ENCODE data around the gene INTS1.

The INTS1 gene

DNA sequence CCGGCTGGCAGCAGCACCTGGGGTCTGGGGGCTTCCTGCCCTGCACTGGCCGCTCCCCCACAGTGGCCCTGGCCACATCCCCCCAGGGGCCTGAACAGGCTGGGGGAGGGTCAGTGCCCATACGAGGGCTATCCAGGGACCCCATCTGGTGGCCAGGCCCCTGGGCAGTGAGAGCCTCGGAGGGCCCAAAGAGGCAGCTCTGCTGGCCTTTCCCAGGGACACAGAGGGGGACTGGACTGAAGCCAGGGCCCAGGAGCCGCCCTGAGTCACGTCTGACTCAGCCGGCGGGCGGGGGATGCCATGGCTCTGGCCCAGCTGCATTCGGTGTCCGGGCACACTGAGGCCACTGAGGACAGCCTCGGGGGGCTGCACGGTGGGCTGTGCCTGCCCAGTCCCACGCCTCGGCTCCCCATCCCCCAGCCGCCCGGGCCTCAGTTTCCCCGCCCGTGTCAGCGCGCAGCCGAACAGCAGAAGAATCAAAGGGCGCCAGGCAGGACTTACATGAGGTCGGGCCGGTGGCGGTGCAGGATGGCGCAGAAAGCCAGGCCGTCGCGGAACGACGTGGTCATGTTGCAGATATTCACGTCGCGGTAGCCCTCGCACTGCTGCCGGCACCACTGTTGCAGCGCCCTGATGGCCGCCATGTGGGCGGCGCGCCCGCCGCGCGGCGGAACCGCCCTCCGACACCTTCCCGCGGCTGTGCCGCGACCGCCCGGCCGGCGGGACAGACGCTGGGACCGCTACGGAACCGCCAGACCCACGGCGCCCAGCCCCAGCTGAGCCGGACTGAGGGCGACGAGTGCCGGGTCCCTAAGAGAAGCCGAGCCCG is 45.3 kb downstream of the INTS1 start, which contains the start of gene MICALL2:
Gene MICALL2, minus strand, starts transcription at position 788 of the 829 bp plus-strand sequence. Its CDS starts 144 bp downstream, at position 644.
- no peaks in the 10 kb centered on the region for H3K36me3 ChIP-seq (replicated peaks)
- H3K4me1 ChIP-seq, result peaks cover 3% of the 10 kb centered on the region; the same call in 1 of the 2 replicates
- DNase-seq (ENCODE audit: low spot score in 2 of 2), result peak in 1 of 2 experiments; percentile 40
- no peaks in the 10 kb centered on the region for H3K27me3 ChIP-seq (ENCODE audit: low read depth)
- no peaks in the 10 kb centered on the region for H3K9me3 ChIP-seq
- in situ Hi-C loops (cut with MboI; ENCODE audit: low sequenced_read_pairs), result no loop called here
- H3K4me3 ChIP-seq, result peak within 1 kb of the TSS; percentile 42

DNA sequence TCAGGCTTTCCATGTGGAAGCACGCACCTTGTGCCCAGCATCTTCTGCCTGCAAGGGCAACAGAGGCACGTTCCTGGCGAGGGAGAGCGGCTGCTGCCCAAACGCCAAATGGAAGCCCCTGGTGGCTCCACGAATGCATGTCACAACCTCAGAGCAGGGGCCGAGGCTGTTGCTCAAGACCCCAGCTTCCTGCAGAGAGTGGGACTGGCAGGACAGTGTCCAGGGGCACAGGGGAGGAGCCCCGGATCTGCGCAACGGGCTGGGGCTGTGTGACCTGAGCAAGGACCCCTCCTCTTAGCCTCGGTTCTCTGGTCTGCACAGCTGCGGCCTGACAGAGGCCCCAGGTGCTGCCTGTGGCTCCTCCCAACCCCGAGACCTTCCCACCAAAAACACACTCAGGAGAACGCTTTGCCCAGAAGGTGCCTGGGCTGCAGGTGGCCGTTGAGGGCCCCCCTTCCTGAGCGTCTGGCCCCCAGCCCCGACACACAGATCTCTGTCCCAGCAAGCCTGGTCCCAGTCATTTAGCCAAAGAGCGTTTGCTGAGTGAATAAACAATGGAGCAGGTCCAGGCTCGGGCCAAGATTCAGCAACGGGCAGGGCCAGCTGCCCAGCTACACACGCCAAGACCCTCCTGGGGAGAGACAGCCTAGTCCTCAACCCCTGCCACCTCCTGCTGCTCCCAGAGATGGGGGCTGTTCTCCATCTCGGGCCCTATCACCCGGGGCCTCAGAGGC is 46.1 kb downstream of the INTS1 start:
- Histone ChIP-seq H3K9me3 (no peaks in the 10 kb centered on the region), H3K36me3 (replicated peaks) (no peaks in the 10 kb centered on the region), H3K4me3 (peak overlapping the region; percentile 42), H3K27me3 (ENCODE audit: low read depth) (no peaks in the 10 kb centered on the region), H3K4me1 (peaks cover 3% of the 10 kb centered on the region; the same call in 1 of the 2 replicates)
- in situ Hi-C loops (cut with MboI; ENCODE audit: low sequenced_read_pairs), result no loop called here
- DNase-seq (ENCODE audit: low spot score in 2 of 2), result no peak

DNA sequence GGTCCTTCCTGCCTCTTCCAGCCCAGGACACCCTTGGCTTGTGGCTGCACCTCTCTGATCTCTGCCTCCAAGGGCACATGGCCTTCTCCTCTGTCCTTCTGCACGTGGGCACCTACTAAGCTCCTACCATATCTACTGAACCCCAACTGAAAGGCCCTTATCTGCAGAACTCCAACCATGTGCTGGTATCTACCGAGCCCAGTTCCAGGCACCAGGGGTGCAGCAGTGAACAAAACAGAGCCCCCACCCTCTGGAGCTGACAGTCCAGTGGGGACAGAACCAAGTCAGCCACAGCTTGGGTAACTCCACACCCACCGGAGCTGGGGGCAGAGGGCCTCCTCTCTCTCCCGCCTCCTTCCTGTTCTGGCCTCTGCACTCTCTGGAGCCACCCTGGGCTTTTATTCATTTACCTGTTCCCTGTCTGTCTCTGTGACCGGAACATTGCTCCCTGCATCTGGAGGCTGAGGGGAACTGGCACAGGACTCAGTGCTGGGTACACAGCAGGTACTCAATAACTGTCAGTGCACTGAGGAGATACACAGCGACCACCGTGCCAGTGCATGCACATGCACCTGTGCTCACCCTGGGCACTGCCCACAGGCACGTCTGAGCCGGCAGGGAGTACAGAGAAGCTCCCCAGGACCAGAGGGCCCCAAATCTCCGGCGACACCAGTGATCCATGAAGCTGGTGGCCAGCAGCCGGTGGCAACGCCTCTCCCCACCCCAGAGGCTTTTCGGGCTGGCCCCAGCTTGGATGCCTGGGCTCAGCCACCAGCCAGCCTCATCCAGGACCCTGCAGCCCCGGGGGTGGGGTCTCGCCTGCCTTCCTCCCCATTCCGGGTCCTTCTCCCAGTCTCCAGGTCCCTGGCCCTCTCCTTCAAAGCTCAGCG is 46.9 kb downstream of the INTS1 start:
- no peak for DNase-seq (ENCODE audit: low spot score in 2 of 2)
- H3K27me3 ChIP-seq (ENCODE audit: low read depth), result no peaks in the 10 kb centered on the region
- H3K4me1 ChIP-seq, result peaks cover 3% of the 10 kb centered on the region; the same call in 1 of the 2 replicates
- no peaks in the 10 kb centered on the region for H3K36me3 ChIP-seq (replicated peaks)
- H3K4me3 ChIP-seq, result no peak overlapping the region
- in situ Hi-C loops (cut with MboI; ENCODE audit: low sequenced_read_pairs), result no loop called here
- H3K9me3 ChIP-seq, result no peaks in the 10 kb centered on the region

DNA sequence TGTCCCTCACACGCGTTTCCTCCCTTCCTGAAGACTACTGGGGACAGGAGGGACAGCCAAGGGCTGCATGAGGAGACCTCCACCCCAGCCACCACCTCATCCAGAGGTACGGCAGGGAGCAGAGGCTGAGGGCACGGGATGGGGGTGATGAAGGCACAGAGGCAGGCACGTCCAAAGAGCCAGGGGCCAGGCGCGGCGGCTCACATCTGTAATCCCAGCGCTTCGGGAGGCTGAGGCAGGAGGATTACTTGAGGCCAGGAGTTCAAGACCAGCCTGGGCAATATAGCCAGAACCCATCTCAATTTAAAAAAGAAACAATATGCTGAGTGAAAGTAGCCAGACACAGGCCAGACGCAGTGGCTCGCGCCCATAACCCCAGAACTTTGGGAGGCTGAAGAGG is 48.2 kb downstream of the INTS1 start:
- Histone ChIP-seq H3K9me3 (no peaks in the 10 kb centered on the region), H3K4me3 (no peak overlapping the region), H3K27me3 (ENCODE audit: low read depth) (no peaks in the 10 kb centered on the region), H3K36me3 (replicated peaks) (no peaks in the 10 kb centered on the region), H3K4me1 (peaks cover 3% of the 10 kb centered on the region; the same call in 1 of the 2 replicates)
- no peak for DNase-seq (ENCODE audit: low spot score in 2 of 2)
- in situ Hi-C loops (cut with MboI; ENCODE audit: low sequenced_read_pairs), result no loop called here

DNA sequence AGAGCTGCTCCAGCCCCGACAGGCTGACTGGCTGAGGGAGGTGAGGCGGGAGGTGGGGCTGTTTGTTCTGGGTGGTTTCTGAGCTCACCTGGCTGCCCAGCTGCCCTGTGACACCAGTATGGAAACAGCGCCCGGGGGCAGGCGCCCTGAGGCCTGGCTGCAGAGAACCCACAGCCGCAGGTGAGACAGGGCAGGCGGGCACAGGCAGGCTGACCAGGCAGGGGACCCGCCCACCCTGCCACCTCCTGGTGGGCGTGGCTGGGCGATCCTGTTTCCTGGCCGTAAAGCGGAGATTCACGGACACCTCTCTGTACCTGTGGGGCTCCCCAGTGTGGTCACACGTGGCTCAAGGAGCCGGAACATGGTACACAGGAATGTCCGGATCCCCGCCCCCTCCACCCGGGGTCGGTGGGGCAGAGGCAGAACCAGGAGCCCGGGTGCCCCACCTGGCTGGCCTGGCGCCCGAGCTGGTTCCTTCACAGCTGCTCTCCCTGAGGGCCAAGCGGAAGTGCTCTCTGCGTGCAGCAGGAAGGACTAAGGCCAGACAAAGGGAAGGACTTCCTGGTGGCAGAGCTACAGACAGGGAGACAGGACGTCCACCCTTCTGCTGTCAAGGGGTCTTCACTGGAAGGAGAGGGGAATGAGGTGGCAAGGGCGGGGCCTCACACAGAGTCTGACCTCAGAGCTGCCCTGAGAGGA is 48.8 kb downstream of the INTS1 start:
- DNase-seq (ENCODE audit: low spot score in 2 of 2), result no peak
- Histone ChIP-seq H3K4me3 (no peak overlapping the region), H3K4me1 (peaks cover 3% of the 10 kb centered on the region; the same call in 1 of the 2 replicates), H3K9me3 (no peaks in the 10 kb centered on the region), H3K36me3 (replicated peaks) (no peaks in the 10 kb centered on the region), H3K27me3 (ENCODE audit: low read depth) (no peaks in the 10 kb centered on the region)
- in situ Hi-C loops (cut with MboI; ENCODE audit: low sequenced_read_pairs), result no loop called here

DNA sequence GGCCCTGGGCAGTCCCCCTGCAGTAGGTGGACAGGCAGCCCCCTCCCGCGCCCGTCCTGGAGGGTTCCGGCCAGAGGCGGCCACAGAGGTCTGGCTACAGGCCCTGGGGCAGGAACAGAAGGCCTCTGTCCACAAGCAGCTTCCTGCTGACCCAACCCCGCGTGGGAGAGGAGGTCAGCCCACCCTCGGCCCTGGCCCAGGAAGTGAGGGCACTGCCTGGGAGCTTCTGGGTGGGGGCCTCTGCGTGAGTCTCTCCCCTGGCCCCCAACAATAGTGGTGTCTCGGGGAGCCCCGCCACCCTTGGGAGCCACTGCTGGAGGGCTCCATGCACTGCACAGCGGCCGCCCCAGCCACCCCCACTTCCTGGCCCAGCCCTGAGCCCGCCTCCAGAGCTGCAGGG is 49.6 kb downstream of the INTS1 start:
- H3K27me3 ChIP-seq (ENCODE audit: low read depth), result no peaks in the 10 kb centered on the region
- no peaks in the 10 kb centered on the region for H3K36me3 ChIP-seq (replicated peaks)
- no peaks in the 10 kb centered on the region for H3K9me3 ChIP-seq
- in situ Hi-C loops (cut with MboI; ENCODE audit: low sequenced_read_pairs), result no loop called here
- no peak for DNase-seq (ENCODE audit: low spot score in 2 of 2)
- no peak overlapping the region for H3K4me3 ChIP-seq
- no peaks in the 10 kb centered on the region; the same call in 1 of the 2 replicates for H3K4me1 ChIP-seq

DNA sequence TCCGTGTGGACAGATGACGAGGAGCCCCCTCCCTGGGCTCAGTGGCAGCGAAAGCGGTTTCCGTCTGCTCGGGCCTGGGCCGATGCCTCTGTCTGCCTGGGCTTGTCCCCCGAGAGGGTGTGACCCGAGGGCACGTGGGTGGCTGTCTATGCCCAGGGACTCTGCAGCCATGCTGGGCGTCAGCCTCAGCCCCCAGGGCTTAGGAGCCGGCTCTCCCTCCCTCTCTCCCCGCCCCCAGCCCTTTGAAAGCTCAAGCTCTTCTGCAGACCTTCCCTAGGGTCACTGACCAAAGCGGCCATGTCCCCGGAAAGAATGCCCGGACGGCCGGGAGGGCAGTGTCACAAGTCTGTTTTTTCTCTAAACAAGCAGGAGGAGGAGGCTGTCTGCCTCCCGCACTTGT is 52.0 kb downstream of the INTS1 start:
- Histone ChIP-seq H3K4me1 (no peaks in the 10 kb centered on the region), H3K4me3 (no peak overlapping the region), H3K9me3 (no peaks in the 10 kb centered on the region), H3K27me3 (ENCODE audit: low read depth) (no peaks in the 10 kb centered on the region), H3K36me3 (replicated peaks) (no peaks in the 10 kb centered on the region)
- no peak for DNase-seq (ENCODE audit: low spot score in 2 of 2)
- in situ Hi-C loops (cut with MboI; ENCODE audit: low sequenced_read_pairs), result no loop called here

DNA sequence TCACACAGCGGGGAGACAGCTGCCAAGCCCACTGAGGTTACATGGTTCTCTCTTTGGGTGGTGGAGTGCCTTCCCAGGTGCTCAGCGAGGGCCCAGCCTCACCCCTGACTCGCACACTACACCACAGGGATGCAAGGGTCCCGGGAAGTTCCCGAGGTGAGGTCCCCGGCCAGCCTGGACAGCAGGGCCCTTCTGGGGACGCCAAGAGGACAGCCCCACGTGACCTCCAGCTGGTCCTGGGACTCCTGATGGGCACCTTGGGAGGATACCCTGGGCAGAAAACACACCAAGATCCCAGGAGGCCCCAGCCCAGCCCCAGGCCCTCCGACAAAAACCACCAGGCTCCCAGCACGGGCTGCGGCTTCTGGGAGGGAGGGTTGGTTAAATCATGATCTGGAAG is 53.2 kb downstream of the INTS1 start:
- Histone ChIP-seq H3K27me3 (ENCODE audit: low read depth) (no peaks in the 10 kb centered on the region), H3K4me1 (no peaks in the 10 kb centered on the region), H3K9me3 (no peaks in the 10 kb centered on the region), H3K36me3 (replicated peaks) (no peaks in the 10 kb centered on the region), H3K4me3 (no peak overlapping the region)
- in situ Hi-C loops (cut with MboI; ENCODE audit: low sequenced_read_pairs), result no loop called here
- DNase-seq (ENCODE audit: low spot score in 2 of 2), result no peak

DNA sequence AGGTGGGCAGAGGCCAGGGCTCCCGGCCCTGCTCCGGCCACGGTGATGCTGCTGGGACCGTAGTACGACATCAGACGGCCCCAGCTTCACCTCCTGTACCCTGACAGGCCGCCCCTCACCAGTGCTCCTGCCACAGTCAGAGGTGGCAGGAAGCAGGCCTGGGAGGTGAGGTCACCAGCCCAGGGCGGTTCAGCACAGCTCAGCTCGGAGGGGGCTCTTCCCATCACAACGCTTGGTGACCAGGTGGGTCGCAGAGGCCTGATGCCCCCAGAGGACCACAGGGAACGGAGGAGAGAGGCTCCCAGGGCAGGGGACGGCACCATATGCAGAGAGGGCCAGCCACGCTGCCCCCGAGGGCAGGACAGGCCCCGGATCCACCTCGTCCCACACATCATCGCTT is 53.8 kb downstream of the INTS1 start:
- in situ Hi-C loops (cut with MboI; ENCODE audit: low sequenced_read_pairs), result no loop called here
- no peak for DNase-seq (ENCODE audit: low spot score in 2 of 2)
- Histone ChIP-seq H3K9me3 (no peaks in the 10 kb centered on the region), H3K36me3 (replicated peaks) (no peaks in the 10 kb centered on the region), H3K4me1 (no peaks in the 10 kb centered on the region), H3K27me3 (ENCODE audit: low read depth) (no peaks in the 10 kb centered on the region), H3K4me3 (no peak overlapping the region)

DNA sequence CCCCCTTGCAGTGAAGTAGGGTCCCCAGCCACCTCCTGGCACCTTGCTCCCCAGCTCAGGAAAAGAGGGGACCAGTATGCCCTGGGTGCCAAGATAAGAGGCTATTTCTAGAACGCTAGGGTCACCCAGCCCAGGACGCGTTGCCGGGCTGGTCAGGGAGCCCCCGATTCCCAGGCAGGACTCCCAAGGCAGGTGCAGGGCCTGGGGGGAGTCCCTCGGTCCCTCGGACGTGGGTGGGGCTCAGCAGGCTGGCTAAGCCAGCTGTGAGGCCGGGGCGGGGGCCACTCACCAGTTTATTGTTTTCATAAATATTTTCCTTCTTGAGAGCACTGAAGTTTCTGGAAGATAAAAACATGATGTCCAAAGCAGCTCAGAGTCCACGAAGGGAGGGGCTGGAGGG is 54.2 kb downstream of the INTS1 start:
- no peaks in the 10 kb centered on the region for H3K36me3 ChIP-seq (replicated peaks)
- in situ Hi-C loops (cut with MboI; ENCODE audit: low sequenced_read_pairs), result no loop called here
- H3K4me3 ChIP-seq, result no peak overlapping the region
- H3K9me3 ChIP-seq, result no peaks in the 10 kb centered on the region
- DNase-seq (ENCODE audit: low spot score in 2 of 2), result no peak
- no peaks in the 10 kb centered on the region for H3K27me3 ChIP-seq (ENCODE audit: low read depth)
- H3K4me1 ChIP-seq, result no peaks in the 10 kb centered on the region

DNA sequence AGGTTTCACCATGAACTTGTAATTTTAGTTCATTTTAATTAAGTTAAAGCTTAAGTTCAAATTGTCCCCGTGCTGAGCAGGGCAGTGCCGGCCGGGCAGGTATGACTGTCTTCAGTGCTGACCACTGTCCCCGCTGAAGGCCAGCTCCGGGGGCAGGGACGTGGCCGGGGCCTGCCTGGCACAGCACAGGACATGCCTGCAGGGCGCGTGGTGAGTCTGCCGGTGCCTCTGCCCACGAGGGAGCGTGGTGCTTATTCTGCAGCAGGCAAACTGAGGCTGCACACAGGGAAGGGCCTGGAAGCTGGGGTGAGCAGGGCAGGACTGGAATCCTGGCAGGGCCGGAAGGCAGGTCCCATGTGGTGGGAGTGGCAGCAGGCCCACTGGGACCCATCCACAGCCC is 54.7 kb downstream of the INTS1 start:
- in situ Hi-C loops (cut with MboI; ENCODE audit: low sequenced_read_pairs), result no loop called here
- Histone ChIP-seq H3K36me3 (replicated peaks) (no peaks in the 10 kb centered on the region), H3K4me1 (no peaks in the 10 kb centered on the region), H3K4me3 (no peak overlapping the region), H3K9me3 (no peaks in the 10 kb centered on the region), H3K27me3 (ENCODE audit: low read depth) (no peaks in the 10 kb centered on the region)
- no peak for DNase-seq (ENCODE audit: low spot score in 2 of 2)

DNA sequence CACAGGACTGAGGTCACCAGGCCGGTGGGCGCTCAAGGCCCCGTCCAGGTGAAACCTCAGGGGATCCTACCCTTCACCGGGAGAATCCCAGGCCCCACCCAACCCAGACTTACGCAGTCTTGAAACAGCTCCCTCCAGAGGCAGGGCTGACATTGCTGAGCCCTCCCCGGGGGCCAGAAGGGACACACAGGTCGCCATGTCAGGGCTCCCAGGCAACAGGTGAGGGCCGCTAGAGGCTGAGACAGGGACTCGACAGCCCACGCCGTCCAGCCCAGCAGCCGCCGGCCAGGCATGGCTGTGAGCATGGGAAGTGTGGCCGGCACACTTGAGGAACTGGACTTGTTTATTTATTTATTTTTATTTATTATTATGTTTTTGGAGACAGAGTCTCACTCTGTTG is 55.2 kb downstream of the INTS1 start:
- no peak for DNase-seq (ENCODE audit: low spot score in 2 of 2)
- in situ Hi-C loops (cut with MboI; ENCODE audit: low sequenced_read_pairs), result no loop called here
- H3K4me1 ChIP-seq, result no peaks in the 10 kb centered on the region
- H3K27me3 ChIP-seq (ENCODE audit: low read depth), result no peaks in the 10 kb centered on the region
- H3K36me3 ChIP-seq (replicated peaks), result no peaks in the 10 kb centered on the region
- no peaks in the 10 kb centered on the region for H3K9me3 ChIP-seq
- H3K4me3 ChIP-seq, result no peak overlapping the region
